ENCODE measurements around the gene BABAM2. TPM values are rescaled to one million over a fixed set of nuclear protein-coding genes. Genes with fewer than 3 reads are reported as not detected.

BABAM2 gene
- total and polyA plus RNA-seq, 4 donors: 9.9 to 17.0 (median 13.9) TPM

- H3K27me3 ChIP-seq (ENCODE audit: control insufficient read depth in 4 of 4, insufficient read depth in 4 of 4, low read length in 3 of 4): no peaks in the 10 kb centered on the region
- no peaks in the 10 kb centered on the region for H3K36me3 ChIP-seq (ENCODE audit: control insufficient read depth in 4 of 4, insufficient read depth in 3 of 4, low read depth in 1 of 4, low read length in 3 of 4)
- peak; percentile 6 to 16 for TF ChIP-seq RAD21 (IDR thresholded peaks at IDR 0.05)
- TF ChIP-seq REST (IDR thresholded peaks at IDR 0.05): no peak
- peak; percentile 21 for TF ChIP-seq SP1 (IDR thresholded peaks at IDR 0.05)
- no peak for DNase-seq (ENCODE audit: low spot score)
- H3K4me1 ChIP-seq (ENCODE audit: control insufficient read depth in 4 of 4, insufficient read depth in 4 of 4, low read length in 3 of 4): peaks cover 0 to 26% (median 7%) of the 10 kb centered on the region in 4 donors
- H3K4me3 ChIP-seq (ENCODE audit: low read depth in 1 of 3, low read length in 3 of 3): no peak overlapping the region
- H3K9ac ChIP-seq (ENCODE audit: low read depth in 1 of 2, low read length in 2 of 2): no peak overlapping the region
- H3K9me3 ChIP-seq (ENCODE audit: control insufficient read depth in 4 of 4, low read length in 3 of 4): no peaks in the 10 kb centered on the region
- WGBS: 67% methylated on average over 19 of the region's 19 CpGs
- no peak overlapping the region for H3K27ac ChIP-seq (ENCODE audit: low read depth in 1 of 2, low read length in 2 of 2)
These were observed 476.2 kb downstream of the BABAM2 start for GRCh38 chr2:28366496-28367282.

- Histone ChIP-seq H3K27ac (ENCODE audit: low read depth in 1 of 2, low read length in 2 of 2) (no peak overlapping the region), H3K27me3 (ENCODE audit: control insufficient read depth in 4 of 4, insufficient read depth in 4 of 4, low read length in 3 of 4) (no peaks in the 10 kb centered on the region), H3K36me3 (ENCODE audit: control insufficient read depth in 4 of 4, insufficient read depth in 3 of 4, low read depth in 1 of 4, low read length in 3 of 4) (no peaks in the 10 kb centered on the region), H3K4me3 (ENCODE audit: low read depth in 1 of 3, low read length in 3 of 3) (no peak overlapping the region), H3K4me1 (ENCODE audit: control insufficient read depth in 4 of 4, insufficient read depth in 4 of 4, low read length in 3 of 4) (peaks cover 0 to 26% (median 7%) of the 10 kb centered on the region in 4 donors), H3K9me3 (ENCODE audit: control insufficient read depth in 4 of 4, low read length in 3 of 4) (no peaks in the 10 kb centered on the region), H3K9ac (ENCODE audit: low read depth in 1 of 2, low read length in 2 of 2) (no peak overlapping the region)
- WGBS: 75% methylated on average over 19 of the region's 19 CpGs
- TF ChIP-seq HNF4A (conservative IDR thresholded peaks at IDR 0.05): peak; percentile 85 to 94
- no peak for TF ChIP-seq NR2F2 (IDR thresholded peaks at IDR 0.05)
- peak; percentile 83 for TF ChIP-seq HNF4G (IDR thresholded peaks at IDR 0.05)
- TF ChIP-seq RXRA (IDR thresholded peaks at IDR 0.05): peak in 1 of 2 donors; percentile 52
- TF ChIP-seq FOXA2 (IDR thresholded peaks at IDR 0.05): no peak
- TF ChIP-seq SP1 (IDR thresholded peaks at IDR 0.05): peak; percentile 57
- no peak for TF ChIP-seq TAF1 (conservative IDR thresholded peaks at IDR 0.05)
- TF ChIP-seq EGR1 (IDR thresholded peaks at IDR 0.05; ENCODE audit: low read depth in 2 of 2): no peak
- no peak for TF ChIP-seq JUND (IDR thresholded peaks at IDR 0.05)
- no peak for TF ChIP-seq MAX (IDR thresholded peaks at IDR 0.05)
- TF ChIP-seq GABPA (IDR thresholded peaks at IDR 0.05 in 1 of 2, conservative IDR thresholded peaks at IDR 0.05 in 1 of 2): no peak
- no peak for TF ChIP-seq YY1 (IDR thresholded peaks at IDR 0.05)
- peak in 1 of 2 donors; percentile 35 for TF ChIP-seq RAD21 (IDR thresholded peaks at IDR 0.05)
- TF ChIP-seq REST (IDR thresholded peaks at IDR 0.05): no peak
- no peak for TF ChIP-seq FOXA1 (IDR thresholded peaks at IDR 0.05)
- no peak for TF ChIP-seq ZBTB33 (IDR thresholded peaks at IDR 0.05)
- TF ChIP-seq CTCF (IDR thresholded peaks at IDR 0.05; ENCODE audit: low read depth, low read length, missing input control): no peak
- DNase-seq (ENCODE audit: low spot score): no peak
These were observed 477.3 kb downstream of the BABAM2 start for GRCh38 chr2:28367667-28368356.

Data from liver (tissue), 9 donors.